HG03097 (cell line): Measurements from ENCODE around the gene FARP1.

ENCODE experiments used
- ATAC-seq: cut with Tn5 transposase; IDR thresholded peaks from one replicate; pipeline ENCODE4 v1.9.1; 2021; ENCODE audit not compliant: unreplicated experiment, low FRiP score

FARP1 gene

DNA sequence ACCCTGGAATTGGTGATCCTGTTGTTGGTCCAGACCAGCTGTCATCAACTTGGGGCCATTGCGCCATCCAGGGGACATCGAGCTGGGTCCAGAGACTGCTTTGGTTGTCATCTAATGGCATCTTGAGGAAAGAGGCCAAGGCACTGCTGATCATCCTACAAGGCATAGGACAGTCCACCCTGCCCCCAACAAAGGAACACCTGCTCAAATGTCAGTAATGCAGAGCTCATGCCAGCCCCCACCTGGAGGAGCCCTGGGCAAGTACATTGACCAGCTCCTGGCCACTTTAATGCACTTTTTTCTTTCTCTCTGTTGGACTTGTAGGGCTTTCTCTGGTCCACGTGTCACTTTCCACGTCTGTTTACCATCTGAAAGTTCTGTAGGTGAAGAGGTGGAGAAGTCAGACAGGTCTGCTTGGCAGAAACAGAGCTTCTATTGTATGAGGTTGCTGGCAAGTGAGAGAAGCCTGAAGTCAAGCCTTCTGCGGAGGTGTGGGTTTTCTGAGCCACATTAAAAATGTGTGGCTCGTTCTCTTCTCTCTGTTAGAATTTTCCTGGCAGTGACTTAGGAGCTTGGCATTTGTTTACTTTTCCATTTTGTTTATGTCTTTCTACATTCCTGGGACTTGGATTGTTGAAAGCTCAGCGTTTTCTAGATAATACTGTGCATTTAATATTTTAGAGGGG is 158.2 kb downstream of the FARP1 start:
- ATAC-seq: no peak

DNA sequence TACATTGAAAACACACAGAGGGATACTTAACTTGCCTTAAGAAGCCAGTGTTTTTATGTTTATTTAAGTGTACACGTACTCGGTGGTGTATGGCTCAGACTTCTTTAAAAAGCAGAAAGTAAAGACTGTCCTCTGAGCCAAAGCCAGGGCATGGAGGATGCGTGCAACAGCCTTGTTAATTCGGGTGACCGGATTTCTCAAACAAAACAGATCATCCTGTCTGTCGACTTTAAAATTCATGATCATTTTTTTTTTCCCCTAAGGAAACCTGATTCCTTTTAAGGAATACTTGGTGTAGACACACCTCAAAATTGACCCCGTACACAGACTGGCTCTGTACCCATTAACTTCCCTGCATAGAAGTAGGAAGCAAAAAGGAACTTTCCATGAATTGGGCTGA is 158.8 kb downstream of the FARP1 start:
- ATAC-seq: no peak

DNA sequence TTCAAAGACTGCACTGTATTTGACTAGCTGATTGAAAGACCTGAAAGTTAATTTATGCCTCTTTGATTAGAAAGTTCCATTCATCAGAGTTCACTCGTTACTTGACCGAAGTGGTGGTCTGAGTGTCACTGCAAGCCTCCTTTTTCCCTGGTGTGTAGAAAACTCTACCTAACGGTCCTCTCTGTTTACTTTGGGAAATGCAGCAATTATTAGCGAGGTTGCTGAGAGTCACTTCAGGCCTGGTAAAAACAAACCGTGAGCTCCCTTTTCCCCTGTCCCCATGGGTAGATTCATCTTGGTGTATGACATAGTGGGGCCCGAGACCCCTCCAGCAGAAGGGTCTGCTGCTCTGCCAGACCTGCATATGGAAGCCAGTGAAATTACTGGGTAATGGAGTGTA is 161.0 kb downstream of the FARP1 start:
- no peak for ATAC-seq

DNA sequence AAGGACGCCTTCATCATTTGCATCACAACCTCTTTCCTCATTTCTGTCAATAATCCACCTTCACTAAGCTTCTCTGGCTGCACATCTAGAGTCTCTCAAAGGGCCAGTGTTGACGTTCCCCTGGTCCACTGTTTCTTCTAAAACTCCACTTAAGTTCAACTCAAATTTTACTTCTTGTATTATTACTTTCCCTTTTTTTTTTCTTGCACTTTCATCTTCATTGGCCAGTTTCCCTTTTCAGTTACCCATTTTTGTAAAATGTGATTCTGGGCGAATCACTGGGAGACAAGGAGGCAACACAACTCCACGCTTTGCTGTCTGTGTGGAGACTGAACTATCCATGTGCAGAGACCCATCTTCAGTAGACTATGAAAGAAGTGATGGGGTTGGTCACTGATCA is 162.8 kb downstream of the FARP1 start:
- no peak for ATAC-seq

DNA sequence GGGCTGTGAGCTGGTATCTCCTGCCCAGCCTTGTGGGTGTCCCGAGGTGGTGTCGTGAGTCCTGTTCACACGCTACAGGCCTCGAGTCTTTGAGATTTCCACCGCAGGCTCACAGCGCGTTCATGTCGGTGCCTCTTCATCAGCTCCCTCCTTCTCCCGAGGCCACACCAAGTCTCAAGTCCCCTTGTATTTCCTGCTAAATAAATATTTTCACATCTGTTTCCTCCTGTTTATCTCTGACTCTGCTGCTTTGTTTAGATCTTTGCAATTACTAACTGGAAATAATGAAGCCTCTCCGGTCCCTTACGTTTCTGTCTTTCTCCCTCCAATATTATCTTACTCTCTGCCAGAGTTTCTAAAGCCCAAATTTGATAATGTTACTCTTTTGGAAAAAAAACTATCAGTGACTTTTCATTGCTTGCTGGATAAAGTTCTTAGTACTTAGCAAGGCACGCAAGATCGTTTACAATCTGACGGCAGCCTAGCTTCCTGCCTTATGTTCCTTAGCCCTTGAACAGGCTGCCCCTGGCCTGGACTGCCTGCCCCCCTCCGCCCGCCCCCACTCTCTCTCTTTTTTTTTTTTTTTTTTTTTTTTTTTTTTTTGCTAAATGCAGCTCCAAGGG is 164.7 kb downstream of the FARP1 start:
- ATAC-seq: no peak

DNA sequence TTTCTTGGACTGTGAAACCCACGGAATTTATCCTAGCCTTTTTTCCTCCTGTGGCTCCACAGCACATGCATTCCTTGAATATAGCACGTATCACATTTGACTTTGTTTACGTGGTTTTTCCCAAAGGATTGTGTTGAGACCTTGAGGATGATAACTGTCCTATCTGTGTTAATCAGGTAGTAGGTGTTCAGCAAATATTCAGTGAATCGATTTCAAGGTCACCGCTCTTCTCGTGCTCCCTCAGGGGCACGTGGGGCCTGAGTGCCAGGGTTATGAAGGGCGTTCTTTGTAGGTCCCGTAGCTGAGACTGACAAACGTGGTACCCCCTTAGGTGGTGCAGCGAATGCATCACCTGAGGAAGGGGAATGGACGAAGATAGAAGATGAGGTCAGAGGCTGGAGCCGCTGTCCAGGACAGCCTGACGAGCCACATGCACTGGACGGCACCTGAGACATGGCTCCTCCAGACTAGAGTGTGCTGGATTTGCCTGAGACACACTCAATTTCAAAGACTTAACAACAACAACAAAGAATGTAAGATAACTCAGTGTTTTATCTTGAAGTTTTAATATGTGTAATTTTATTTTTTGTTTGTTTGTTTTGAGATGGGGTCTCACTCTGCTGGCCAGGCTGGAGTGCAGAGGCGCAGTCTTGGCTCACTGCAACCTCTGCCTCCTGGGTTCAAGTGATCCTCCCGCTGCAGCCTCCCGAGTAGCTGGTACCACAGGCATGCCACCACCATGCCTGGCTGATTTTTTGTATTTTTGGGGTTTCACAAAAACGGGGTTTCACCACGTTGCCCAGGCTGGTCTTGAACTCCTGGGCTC is 165.4 kb downstream of the FARP1 start:
- ATAC-seq: no peak

DNA sequence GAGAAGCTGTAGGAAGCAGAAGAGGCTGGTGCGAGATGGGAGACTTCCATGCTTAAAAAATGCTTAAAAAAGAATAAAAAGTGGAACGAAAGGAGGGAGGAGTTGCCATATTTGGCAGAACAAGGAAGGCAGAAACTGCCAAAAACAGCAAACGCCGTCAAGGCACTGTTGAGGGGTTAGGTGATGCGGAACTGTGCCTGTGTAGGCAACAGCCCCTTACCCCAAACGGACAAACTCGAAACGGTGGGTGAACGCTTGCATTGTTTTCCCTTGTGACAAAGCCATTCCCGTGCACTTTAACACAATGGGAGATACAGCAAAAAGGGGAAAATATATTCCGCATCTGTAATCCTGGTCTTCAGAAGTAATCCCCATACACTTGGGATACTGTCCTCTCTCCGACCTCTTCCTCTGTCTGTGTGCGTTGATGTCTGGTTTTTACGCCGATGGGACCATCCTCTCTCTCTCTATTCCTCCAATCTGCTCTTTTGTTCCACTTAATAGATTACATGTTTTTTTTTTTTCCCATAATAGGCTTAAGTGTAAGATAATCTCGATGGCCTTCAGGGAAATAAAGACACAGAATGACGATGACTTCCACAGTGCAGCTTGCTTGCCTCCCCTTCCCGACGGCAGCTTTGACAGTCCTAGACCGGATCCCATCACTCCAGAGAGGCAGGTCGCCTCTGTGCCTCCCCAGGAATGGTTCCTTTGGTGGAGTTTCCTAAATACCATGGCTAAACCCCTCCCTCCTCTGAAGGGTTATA is 166.9 kb downstream of the FARP1 start:
- no peak for ATAC-seq

DNA sequence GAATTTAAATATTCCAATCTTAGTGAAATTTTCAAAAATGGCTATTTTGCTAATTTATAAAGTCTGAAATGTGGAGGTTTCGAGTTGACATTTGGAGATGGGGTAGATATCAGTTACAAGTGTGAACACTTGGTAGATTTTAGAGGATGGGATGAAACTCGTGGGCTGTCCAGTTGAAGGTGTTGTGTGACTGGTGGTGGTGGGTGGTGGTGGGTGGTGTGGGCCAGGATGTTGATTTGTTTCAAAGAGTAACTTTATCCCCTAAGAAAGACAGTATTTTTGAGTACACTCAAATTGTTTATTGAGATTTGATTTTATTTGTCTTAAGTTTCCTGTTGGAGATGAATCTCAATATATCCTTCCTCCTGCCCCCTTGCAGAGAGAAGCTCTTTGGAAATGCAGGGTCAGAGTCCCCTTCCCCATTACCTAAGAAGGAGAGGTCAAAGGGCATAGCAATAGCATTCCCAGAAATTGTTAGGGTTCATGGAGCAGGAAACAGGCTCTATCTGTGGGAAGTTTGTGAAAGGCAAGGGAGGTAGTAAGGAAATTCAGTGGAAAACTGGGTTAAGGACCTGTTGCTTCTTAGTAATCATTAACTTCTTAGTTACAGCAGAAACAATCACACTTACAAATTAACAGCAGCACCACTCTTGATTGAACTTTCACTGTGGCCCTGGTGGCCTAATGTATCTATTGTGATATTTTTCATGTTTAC is 167.7 kb downstream of the FARP1 start:
- ATAC-seq: no peak

DNA sequence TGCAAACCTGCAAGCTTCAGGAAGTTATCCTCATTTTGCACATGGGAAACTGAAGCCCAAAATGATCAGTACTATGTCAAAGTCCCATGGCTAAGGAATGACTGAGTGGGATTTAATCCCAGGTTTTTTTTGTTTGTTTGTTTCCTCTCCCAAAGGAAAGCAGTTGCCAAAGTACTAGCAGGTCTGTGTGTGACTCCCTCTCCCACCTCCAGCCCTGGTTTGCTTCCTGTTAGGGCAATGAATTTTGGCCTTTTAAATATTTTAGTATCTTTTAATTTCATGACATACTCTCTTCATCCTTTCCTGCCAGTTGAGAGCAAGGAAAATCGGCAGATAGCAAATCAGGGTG is 168.3 kb downstream of the FARP1 start:
- no peak for ATAC-seq

DNA sequence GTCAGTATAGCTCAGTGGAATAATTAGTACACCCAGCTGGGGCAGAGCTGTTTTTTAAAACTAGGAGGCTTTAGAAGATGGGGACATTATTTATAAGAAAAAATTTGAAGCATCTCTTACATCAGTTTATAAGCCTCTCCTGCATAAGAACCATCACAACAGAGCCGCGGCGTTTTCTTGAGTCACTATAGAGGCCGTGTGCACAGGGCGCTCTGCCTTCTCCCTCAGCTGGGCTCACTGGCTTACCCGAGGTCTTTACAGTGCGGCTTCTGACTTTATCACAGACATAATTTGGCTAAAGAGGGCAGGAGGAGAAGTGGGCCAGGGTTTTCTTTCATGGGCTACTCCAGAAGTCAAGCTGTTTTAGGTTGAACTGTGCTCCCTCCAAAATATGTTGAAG is 169.7 kb downstream of the FARP1 start:
- no peak for ATAC-seq

DNA sequence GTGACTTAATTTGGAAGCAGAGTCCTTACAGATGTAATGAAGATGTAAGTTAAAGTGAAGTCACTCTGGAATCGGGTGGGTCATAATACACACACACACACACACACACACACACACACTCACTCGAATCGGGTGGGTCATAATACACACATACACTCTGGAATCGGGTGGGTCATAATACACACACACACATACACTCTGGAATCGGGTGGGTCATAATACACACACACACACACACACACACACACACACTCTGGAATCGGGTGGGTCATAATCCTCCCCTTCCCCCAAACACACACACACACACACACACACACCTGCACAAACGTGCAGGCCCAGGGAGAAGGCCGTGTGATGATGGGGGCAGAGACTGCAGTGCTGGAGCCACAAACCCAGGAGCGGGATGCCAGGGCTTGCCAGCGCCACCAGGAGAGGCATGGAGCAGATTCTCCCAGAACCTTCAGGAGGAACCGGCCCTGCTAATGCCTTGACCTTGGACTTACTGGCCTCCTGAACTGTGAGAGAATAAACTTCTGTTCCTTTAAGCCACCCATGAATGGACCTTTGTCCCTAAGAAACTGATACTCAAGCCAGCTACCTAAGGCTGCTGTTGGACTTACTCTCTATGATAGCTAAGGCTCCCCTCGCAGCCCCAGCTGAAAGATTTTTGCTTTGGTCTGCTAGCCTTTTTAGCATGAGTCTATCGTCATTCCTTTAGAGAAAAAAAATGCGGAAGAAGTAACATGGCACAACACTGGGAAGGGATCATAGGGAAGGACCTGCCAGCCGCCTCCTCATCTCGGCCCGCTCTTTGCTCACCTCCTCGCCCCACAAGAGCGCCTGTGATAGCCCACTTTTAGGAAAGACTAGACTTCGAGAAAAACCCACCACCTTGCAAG is 170.4 kb downstream of the FARP1 start:
- ATAC-seq: no peak

DNA sequence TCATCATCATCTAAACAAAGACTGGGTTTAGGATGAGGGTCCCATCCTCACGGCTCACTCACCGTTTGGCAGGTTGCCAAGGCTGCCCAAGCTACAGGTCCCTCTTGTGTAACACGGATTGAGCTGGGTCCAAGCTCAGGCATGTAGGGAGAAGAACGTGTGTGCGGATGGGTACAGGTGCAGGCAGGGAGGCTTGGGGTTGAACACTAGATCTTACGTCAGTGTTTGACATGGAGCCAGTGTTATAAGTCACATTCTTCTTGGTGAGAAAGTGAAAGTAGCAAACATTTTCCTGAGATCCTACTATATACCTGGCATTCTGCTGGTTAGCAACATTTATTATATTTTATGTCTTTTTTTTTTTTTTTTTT is 171.0 kb downstream of the FARP1 start:
- no peak for ATAC-seq

DNA sequence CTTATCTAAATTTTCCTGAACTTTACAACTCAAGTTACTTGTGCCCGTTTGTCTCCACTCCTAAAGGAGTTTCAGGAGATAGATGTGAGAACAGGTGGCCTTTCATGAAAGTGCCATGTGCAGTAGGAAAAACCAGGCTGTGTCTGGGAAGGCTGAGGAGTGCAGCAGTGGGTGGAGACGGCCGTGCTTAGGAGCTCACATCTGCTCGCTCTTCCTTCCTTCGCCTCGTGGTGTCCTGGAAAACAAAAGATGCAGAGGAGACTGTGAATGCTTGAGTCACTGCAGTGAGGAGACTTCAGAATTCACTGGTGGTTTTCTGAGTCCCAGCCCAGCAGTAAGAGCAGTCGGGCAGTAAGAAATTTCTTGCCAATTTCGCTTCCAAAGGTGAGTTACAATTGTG is 172.6 kb downstream of the FARP1 start:
- no peak for ATAC-seq

DNA sequence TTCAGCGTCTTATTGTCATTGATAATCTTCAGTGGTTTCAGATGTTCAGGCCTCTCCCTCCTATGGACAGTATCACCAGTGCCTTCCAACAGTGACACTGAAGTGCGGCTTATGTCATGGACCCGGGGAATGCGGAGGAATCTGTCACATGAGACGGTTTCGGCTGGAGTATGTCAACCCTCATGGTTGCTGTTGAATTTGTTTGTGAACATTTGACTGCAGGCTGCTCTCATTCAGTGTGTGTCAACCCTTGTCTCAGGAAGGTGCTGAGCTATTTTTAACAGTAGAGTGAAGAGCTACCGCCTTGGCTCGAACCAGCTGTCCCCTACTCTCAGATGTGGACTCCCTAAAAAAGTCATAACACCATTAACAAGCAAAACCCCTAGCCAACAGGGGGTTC is 173.0 kb downstream of the FARP1 start:
- no peak for ATAC-seq

DNA sequence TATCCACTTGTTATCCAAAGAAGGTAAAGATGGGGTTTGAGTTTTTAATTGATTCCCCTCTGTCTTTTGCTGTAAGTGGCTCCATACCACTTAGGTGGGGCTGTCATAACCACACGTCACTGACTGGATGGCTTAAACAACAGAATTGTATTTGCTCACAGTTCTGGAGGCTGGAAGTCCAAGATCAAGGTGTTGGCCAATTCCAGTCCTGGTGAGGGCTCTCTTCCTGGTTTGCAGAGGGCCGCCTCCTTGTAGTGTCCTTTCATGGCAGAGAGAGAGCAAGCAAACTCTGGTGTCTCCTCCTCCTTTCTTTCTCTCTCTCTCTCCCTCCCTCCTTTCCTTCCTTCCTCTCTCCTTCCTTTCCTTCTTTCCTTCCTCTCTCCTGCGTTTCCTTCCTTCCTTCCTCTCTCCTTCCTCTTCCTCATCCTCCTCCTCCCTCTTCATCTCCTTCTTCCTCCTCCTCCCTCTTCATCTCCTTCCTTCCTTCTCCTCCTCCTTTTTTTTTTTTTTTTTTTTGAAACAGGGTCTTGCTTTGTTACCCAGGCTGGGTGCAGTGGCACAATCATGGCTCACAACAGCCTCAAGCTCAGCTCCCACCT is 174.8 kb downstream of the FARP1 start:
- ATAC-seq: no peak

DNA sequence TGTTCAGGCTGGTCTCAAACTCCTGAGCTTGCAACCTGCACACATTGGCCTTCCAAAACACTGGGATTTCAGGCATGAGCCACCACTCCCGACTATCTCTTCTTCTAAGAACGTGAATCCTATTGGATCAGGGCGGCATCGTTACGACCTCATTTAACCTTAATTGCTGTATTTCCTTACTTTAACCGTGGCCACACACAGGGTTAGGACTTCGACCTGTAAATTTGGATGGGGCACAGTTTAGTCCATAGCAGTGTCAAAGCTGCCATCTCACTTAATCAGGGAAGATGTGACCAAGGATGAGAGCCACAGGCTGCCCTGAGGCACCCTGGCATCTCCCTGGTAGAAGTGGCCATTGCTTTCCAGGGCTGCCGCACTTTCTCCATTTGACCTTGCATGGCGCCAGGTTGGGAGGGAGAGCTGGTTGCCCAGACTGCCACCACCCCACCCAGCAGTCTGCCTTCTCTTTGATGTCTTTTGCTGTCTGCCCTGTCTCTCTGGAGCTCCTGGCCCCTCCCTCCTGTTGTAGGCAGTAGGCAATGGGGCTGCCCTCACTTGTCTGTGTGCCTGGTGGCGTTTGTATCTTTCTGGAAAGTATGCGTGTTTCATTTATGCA is 175.5 kb downstream of the FARP1 start:
- no peak for ATAC-seq

DNA sequence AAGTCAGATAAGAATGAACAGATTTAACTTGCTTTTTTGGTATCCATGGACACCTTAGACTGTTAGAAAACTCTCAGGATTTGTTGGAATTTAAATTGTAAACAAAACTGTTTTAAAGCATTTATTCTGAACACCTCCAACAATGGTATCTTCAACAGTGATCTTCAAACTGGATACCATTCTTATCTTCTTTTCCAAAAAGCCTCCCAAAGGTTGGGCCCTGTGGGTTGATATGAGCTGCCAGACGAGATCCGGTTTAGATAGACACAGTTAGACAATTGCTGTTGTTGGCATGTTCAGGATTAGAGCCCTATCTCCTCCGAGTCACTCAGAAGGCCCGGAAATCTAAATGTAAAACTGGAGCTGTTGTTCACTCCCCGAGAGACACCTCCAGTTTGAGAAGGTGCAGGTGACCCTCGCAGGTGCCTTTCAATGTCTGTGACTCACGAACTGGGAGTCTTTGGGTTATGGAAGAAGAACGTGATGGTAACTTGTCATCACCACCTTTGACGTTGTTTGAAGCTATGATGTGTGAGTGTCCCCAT is 177.7 kb downstream of the FARP1 start:
- no peak for ATAC-seq

DNA sequence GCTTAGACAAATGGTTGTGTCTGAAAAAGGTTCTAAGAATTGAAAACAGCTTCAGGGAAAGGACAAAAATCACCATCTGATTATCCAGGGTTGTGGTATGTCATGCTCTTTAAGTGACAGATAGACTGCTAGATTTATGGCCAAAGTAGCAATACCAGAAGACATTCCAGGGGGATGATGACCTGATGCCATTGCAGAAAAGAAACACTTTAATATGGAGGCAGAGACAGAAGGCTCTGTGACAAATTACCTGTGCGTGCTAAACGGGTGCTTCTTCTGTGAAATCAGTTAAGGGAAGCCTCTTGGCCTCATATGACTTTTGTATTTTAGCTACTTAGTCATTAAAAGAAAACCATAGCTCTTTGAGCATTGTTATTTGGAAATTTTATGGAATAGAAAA is 178.5 kb downstream of the FARP1 start:
- no peak for ATAC-seq
